Activated T-helper 17 cell treated with anti-CD3 and anti-CD28 coated beads, Interleukin-2, amount 50 U/mL, for 72 hours (primary cell): ENCODE measurements around the gene TAF10. TPM values are rescaled to one million over a fixed set of nuclear protein-coding genes. Genes with fewer than 3 reads are reported as not detected.

Source experiments
- ATAC-seq: fragments of 150-1000 bp; cut with Tn5 transposase; replicated peaks from 2 replicates; pipeline ENCODE4 v1.10.0; 2021; ENCODE audit warnings: mild to moderate bottlenecking, moderate library complexity
- H3K27ac Mint-ChIP-seq: one replicate; pipeline ENCODE4 v1.8.0; 2022; ENCODE audit warnings: mixed read lengths
- H3K27me3 Mint-ChIP-seq: one replicate; pipeline ENCODE4 v1.8.0; 2022; ENCODE audit warnings: mixed read lengths
- H3K36me3 Mint-ChIP-seq: one replicate; pipeline ENCODE4 v1.8.0; 2022; ENCODE audit warnings: low read depth, mild to moderate bottlenecking, mixed read lengths
- H3K4me1 Mint-ChIP-seq: one replicate; pipeline ENCODE4 v1.8.0; 2022; ENCODE audit warnings: mixed read lengths
- H3K4me3 Mint-ChIP-seq: one replicate; pipeline ENCODE4 v1.8.0; 2022; ENCODE audit warnings: mild to moderate bottlenecking, mixed read lengths
- H3K9me3 Mint-ChIP-seq: one replicate; pipeline ENCODE4 v1.8.0; 2022; ENCODE audit warnings: mixed read lengths
- total RNA-seq, 2 donors: library from RNA; stranded (reverse); gene quantifications; one replicate each; pipeline ENCODE4 v1.2.3, GENCODE V29; 2022

TAF10 gene
- total RNA-seq, 2 donors from 2014 or later, result 82.2 to 106 TPM

DNA sequence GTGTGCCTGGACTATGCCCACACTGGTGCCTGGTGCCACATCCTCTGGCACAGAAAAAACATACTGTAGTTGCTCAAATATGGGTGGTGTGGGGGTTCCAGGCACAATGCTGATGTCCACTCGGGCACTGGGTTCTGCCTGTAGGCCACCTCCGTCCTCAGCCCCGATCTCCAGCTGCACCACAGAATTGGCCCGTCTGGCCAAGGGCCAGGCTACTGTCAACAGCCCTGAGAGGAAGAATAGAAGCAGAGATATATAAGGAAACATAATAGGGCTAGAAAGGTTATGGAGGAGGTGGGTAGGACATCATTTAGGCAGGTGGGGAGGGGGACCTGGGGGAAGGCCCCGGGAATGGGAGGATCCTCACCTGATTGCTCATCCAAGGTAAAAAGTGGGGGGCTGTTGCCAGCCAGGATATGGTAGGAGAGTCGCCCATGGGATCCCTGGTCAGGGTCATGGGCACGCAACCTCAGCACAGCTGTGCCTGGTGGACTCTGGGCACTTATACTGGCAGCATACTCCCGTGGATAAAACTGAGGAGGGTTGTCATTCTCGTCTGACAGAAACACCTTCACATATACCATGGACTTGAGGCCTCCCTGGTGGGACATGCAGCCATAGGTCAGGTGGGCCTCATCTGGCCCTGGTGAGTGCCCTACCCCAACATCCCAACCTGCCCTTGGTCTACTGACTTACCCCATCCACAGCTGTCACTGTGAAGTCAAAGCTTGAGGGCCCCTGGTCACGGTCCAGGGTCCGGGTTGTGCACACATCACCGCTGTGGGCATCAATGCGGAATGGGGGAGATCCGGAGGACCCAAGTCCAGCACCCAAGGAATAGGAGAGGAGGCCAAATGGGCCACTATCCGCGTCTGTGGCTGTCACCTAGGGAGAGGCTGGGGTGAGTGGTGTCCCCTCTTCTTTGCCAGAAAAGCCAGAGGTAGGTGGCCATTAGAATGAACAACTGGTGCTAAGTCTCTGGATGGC is 21.7 kb upstream of the TAF10 start:
- Mint-ChIP-seq H3K27ac (no peak overlapping the region), H3K36me3 (no peaks in the 10 kb centered on the region), H3K4me3 (no peak overlapping the region), H3K9me3 (no peaks in the 10 kb centered on the region), H3K4me1 (no peaks in the 10 kb centered on the region), H3K27me3 (no peaks in the 10 kb centered on the region)
- no peak for ATAC-seq

GRCh38 chr11:6632116-6633073 is 20.4 kb upstream of the TAF10 start:
- H3K36me3 Mint-ChIP-seq, result no peaks in the 10 kb centered on the region
- ATAC-seq, result peak; percentile 63
- H3K27ac Mint-ChIP-seq, result no peak overlapping the region
- no peak overlapping the region for H3K4me3 Mint-ChIP-seq
- peaks cover 5% of the 10 kb centered on the region for H3K4me1 Mint-ChIP-seq
- H3K27me3 Mint-ChIP-seq, result no peaks in the 10 kb centered on the region
- no peaks in the 10 kb centered on the region for H3K9me3 Mint-ChIP-seq

- H3K36me3 Mint-ChIP-seq, result no peaks in the 10 kb centered on the region
- H3K27me3 Mint-ChIP-seq, result no peaks in the 10 kb centered on the region
- no peaks in the 10 kb centered on the region for H3K9me3 Mint-ChIP-seq
- ATAC-seq, result no peak
- H3K4me3 Mint-ChIP-seq, result no peak overlapping the region
- H3K27ac Mint-ChIP-seq, result no peak overlapping the region
- peaks cover 6% of the 10 kb centered on the region for H3K4me1 Mint-ChIP-seq
These were observed 19.4 kb upstream of the TAF10 start for GRCh38 chr11:6631361-6631890.

DNA sequence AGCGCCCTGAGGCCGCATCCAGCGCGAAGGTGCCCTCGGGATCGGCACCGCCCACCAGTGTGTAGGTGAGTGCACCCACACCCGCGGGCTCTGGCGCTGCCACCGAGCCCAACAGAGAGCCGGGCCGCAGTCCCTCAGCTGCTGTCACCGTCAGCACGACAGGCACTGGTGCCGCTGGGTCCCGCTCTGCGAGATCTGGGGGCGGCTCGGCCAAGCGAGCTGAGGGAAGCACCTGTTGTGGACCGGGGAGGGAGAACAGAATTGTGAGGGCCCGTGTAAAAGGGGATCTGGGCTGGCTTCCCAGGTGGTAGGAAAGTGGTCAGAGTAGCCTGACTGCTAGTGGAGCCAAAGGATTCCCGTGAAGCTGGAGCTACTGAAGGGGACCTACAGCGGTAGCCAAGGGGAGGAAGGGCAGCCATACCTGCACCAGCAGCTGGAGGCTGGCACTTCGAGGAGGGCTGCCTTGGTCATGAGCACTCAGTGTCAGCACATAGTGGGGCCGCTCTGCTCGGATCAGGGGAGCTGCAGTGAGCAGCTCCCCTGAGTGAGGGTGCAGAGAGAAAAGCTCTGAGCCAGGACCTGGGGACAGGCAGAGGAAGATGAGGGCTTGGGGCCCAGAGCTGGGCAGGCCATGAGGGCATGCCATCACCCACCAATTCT is 18.7 kb upstream of the TAF10 start:
- Mint-ChIP-seq H3K36me3 (no peaks in the 10 kb centered on the region), H3K27ac (no peak overlapping the region), H3K9me3 (no peaks in the 10 kb centered on the region), H3K4me1 (peaks cover 6% of the 10 kb centered on the region), H3K27me3 (no peaks in the 10 kb centered on the region), H3K4me3 (no peak overlapping the region)
- ATAC-seq, result no peak

DNA sequence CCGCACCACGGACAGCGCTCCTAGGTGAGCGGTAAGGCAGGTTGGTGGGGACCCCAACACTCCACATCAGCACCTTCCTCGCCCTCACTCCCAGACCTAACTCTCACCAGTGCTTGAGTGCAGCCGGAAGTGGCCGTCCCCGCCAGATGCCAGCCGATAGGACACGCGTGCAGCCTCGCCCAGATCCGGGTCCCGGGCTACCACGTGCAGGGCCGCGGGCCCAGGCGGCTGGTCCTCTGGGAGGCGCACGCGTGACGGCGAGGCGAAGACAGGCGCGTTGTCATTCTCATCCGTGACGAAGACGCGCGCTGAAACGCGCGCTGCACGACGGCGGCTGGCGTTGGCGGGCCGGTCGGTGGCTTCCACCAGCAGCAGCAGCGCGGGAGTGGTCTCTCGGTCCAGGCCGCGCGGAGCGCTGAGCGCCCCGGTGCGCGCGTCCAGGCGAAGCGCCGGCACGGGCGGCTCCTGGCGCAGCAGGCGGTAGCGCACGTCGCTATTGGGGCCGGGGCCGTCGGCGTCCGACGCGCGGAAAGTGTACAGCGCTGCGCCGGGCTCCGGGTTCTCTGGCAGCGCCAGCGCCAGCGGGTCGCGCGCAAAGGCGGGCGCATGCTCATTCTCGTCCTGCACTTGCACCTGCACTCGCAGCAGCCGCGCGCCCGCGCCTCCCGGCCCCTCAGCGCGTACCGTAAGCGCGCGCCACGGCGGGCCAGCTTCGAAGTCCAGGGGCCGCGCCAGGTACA is 18.0 kb upstream of the TAF10 start:
- peaks cover 6% of the 10 kb centered on the region for H3K4me1 Mint-ChIP-seq
- no peak overlapping the region for H3K27ac Mint-ChIP-seq
- no peaks in the 10 kb centered on the region for H3K9me3 Mint-ChIP-seq

DNA sequence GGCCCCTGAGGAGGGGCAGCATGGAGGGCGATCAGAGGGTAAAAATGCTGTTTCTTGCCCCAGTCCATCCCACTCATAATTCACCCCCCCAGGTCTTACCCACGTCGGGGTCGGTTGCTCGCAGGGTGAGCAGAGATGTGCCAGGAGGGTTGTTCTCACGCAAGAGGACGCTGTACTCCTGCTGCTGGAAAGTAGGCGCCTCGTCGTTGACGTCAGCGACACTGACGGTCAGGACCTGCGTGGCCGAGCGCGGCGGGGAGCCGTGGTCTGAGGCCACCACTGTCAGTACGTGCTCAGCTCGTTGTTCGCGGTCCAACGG is 17.5 kb upstream of the TAF10 start:
- Mint-ChIP-seq H3K36me3 (no peaks in the 10 kb centered on the region), H3K9me3 (no peaks in the 10 kb centered on the region), H3K27me3 (no peaks in the 10 kb centered on the region), H3K4me3 (no peak overlapping the region), H3K27ac (no peak overlapping the region), H3K4me1 (peaks cover 6% of the 10 kb centered on the region)
- ATAC-seq, result no peak

More for the DNA sequence above, 18.0 kb upstream of the TAF10 start:
- no peaks in the 10 kb centered on the region for H3K27me3 Mint-ChIP-seq
- no peaks in the 10 kb centered on the region for H3K36me3 Mint-ChIP-seq
- no peak overlapping the region for H3K4me3 Mint-ChIP-seq
- ATAC-seq, result no peak

DNA sequence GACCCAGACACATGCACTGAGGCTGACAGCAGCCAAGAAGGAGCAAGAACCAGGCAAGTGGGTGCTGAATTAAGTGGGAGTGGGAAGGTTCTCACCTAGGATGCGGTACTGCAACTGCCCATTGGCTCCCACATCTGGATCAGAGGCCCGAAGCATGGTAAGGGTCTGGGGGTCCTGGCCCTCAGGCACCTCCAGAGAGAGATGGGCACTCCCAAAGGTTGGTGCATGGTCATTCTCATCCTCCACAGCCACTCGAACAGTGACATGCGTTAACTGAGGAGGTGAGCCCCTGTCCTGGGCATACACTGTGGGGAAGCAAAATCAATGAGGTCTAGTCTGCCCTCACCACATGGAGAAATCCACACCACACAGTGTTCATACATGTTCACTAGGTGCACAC is 16.5 kb upstream of the TAF10 start:
- H3K9me3 Mint-ChIP-seq, result no peaks in the 10 kb centered on the region
- no peaks in the 10 kb centered on the region for H3K27me3 Mint-ChIP-seq
- no peaks in the 10 kb centered on the region for H3K36me3 Mint-ChIP-seq
- H3K27ac Mint-ChIP-seq, result peak overlapping the region; percentile 74
- H3K4me1 Mint-ChIP-seq, result peaks cover 6% of the 10 kb centered on the region
- ATAC-seq, result no peak
- H3K4me3 Mint-ChIP-seq, result no peak overlapping the region

DNA sequence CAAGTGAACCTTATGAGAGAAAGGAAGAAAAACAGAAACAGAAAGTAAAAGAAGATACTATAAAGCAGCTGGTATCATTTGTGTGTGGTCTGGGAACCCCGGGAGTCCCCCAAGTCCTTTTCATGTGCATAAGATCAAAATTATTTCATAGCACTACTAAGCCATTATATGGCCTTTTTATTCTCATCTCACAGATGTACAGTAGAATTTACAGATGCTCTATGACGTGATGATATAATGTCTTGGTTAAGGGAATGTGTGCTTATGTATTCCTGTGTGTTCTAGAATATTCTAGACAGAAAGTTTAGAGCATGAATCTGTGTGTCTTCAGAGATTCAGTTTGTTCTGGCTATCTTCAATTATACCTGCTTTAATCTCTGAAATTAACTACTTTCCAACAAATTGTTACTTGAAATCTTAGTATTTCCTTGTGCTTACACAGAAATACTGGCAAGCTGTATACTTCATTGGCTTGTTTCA is 15.8 kb upstream of the TAF10 start:
- Mint-ChIP-seq H3K9me3 (no peaks in the 10 kb centered on the region), H3K36me3 (no peaks in the 10 kb centered on the region), H3K27ac (peak overlapping the region; percentile 74), H3K4me1 (peaks cover 6% of the 10 kb centered on the region), H3K27me3 (no peaks in the 10 kb centered on the region), H3K4me3 (peak overlapping the region; percentile 62)
- peak; percentile 67 for ATAC-seq

GRCh38 chr11:6626971-6627761 is 15.2 kb upstream of the TAF10 start:
- Mint-ChIP-seq H3K27ac (peak overlapping the region; percentile 74), H3K27me3 (no peaks in the 10 kb centered on the region), H3K4me1 (peaks cover 6% of the 10 kb centered on the region), H3K36me3 (no peaks in the 10 kb centered on the region), H3K9me3 (no peaks in the 10 kb centered on the region), H3K4me3 (peak overlapping the region; percentile 62)
- ATAC-seq, result no peak

GRCh38 chr11:6625832-6626420 is 13.9 kb upstream of the TAF10 start:
- H3K4me3 Mint-ChIP-seq, result no peak overlapping the region
- no peaks in the 10 kb centered on the region for H3K9me3 Mint-ChIP-seq
- H3K27me3 Mint-ChIP-seq, result no peaks in the 10 kb centered on the region
- H3K36me3 Mint-ChIP-seq, result no peaks in the 10 kb centered on the region
- H3K4me1 Mint-ChIP-seq, result peaks cover 6% of the 10 kb centered on the region
- ATAC-seq, result no peak
- H3K27ac Mint-ChIP-seq, result no peak overlapping the region

GRCh38 chr11:6625156-6625831 is 13.3 kb upstream of the TAF10 start:
- no peaks in the 10 kb centered on the region for H3K36me3 Mint-ChIP-seq
- peaks cover 6% of the 10 kb centered on the region for H3K4me1 Mint-ChIP-seq
- H3K27me3 Mint-ChIP-seq, result no peaks in the 10 kb centered on the region
- H3K4me3 Mint-ChIP-seq, result no peak overlapping the region
- ATAC-seq, result no peak
- no peak overlapping the region for H3K27ac Mint-ChIP-seq
- no peaks in the 10 kb centered on the region for H3K9me3 Mint-ChIP-seq
